MM.1S (cell line): ENCODE measurements around the gene SH3PXD2A.

Experiments
- DNase-seq: peaks from one replicate; pipeline ENCODE4 v3.0.0-alpha.2; 2015
- H2AFZ ChIP-seq: fragments of 300-600 bp; sonication (generic); 2 replicates; pipeline ENCODE4 v1.6.0; 2016; ENCODE audit warnings: antibody characterized with exemption, low read length
- H3F3A ChIP-seq: fragments of 300-600 bp; sonication (generic); 2 replicates; pipeline ENCODE4 v1.6.1; 2016; ENCODE audit warnings: mild to moderate bottlenecking, antibody characterized with exemption, low read length, moderate library complexity, mixed read lengths; ENCODE audit not compliant: insufficient read depth
- H3K27ac ChIP-seq: fragments of 300-600 bp; sonication (generic); 2 replicates; pipeline ENCODE4 v1.5.1; 2016; ENCODE audit warnings: mild to moderate bottlenecking, low read length
- H3K27me3 ChIP-seq: fragments of 300-600 bp; sonication (generic); replicated peaks from 2 replicates; pipeline ENCODE4 v1.6.0; 2016; ENCODE audit warnings: low read length; ENCODE audit not compliant: insufficient read depth
- H3K36me3 ChIP-seq: fragments of 300-600 bp; sonication (generic); replicated peaks from 2 replicates; pipeline ENCODE4 v1.6.1; 2016; ENCODE audit warnings: mild to moderate bottlenecking, low read length, mixed read lengths; ENCODE audit not compliant: insufficient read depth
- H3K4me1 ChIP-seq: fragments of 300-600 bp; sonication (generic); 2 replicates; pipeline ENCODE4 v1.6.1; 2016; ENCODE audit warnings: low read length, mixed read lengths
- H3K4me2 ChIP-seq: fragments of 300-600 bp; sonication (generic); 2 replicates; pipeline ENCODE4 v1.6.0; 2016; ENCODE audit warnings: low read depth, low read length
- H3K4me3 ChIP-seq: fragments of 300-600 bp; sonication (generic); 2 replicates; pipeline ENCODE4 v1.5.1; 2016; ENCODE audit warnings: low read length, mixed read lengths
- H3K79me2 ChIP-seq: fragments of 300-600 bp; sonication (generic); 2 replicates; pipeline ENCODE4 v1.6.1; 2016; ENCODE audit warnings: mixed run types, low read length, mixed read lengths
- H3K9ac ChIP-seq: fragments of 300-600 bp; sonication (generic); 2 replicates; pipeline ENCODE4 v1.6.1; 2016; ENCODE audit warnings: low read length, mixed read lengths
- H3K9me2 ChIP-seq: fragments of 300-600 bp; sonication (generic); replicated peaks from 2 replicates; pipeline ENCODE4 v1.6.1; 2016; ENCODE audit warnings: mild to moderate bottlenecking, low read length, mixed read lengths; ENCODE audit not compliant: insufficient read depth
- H3K9me3 ChIP-seq: fragments of 300-600 bp; sonication (generic); replicated peaks from 2 replicates; pipeline ENCODE4 v1.6.1; 2016; ENCODE audit warnings: mild to moderate bottlenecking, low read length, mixed read lengths; ENCODE audit not compliant: insufficient read depth
- H4K20me1 ChIP-seq: fragments of 300-600 bp; sonication (generic); 2 replicates; pipeline ENCODE4 v1.6.1; 2016; ENCODE audit warnings: mild to moderate bottlenecking, low read length, moderate library complexity, mixed read lengths; ENCODE audit not compliant: insufficient read depth
- EZH2 ChIP-seq: fragments of 300-600 bp; sonication (generic); optimal IDR thresholded peaks from 2 replicates; pipeline ENCODE3; 2017; ENCODE audit warnings: low read depth, mild to moderate bottlenecking, antibody characterized with exemption, low read length, mixed read lengths
- EZH2phosphoT487 ChIP-seq: fragments of 300-600 bp; sonication (generic); IDR thresholded peaks from 2 replicates; pipeline ENCODE4 v1.6.1; 2018; ENCODE audit warnings: antibody characterized with exemption, low read length
- TF ChIP-seq, protein P1 (sequence below): fragments of 300-600 bp; sonication (generic); IDR thresholded peaks from 2 replicates; pipeline ENCODE4 v1.5.1; 2016; ENCODE audit warnings: antibody characterized with exemption, low read length, mixed read lengths

SH3PXD2A gene

DNA sequence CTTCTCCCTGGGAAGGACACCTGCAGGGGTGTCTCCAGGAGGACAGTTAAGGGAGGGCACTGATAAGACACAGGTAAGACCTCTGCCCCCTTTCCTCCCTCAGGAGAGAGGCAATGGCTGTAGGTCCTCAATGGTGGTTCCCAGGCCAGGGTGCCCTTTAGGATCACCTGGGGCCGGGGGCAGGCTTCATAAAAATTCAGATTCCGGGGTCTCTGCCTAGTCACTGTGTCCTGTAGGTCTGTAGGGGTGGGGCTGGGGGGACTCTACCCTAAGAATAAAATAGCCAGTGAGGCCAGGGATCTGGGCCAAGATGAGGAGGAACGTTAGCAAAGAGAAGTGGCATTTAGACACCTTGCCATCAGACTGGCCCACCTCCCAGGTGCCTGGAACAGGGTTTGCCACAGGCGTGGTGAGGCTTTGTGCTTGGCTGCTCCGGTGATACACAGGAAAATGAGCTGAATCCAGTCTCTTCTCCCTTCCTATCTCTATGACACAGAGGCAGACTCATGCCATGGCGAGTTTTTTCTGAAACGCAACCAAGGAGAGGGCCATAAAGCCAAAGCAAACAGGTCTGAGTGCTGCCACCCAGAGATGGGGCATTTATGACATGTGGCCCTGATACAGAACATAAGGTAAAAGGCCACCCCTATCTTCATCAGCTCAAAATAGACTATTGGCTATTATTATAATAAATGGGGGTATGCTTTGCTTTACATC, 52.6 kb downstream of the SH3PXD2A start:
- Histone ChIP-seq H3K27me3 (no peaks in the 10 kb centered on the region), H3K27ac (no peak overlapping the region), H3K4me2 (no peak overlapping the region), H2AFZ (no peak overlapping the region), H3K4me3 (no peak overlapping the region), H3K9me3 (no peaks in the 10 kb centered on the region), H3K79me2 (no peaks in the 10 kb centered on the region), H3K9ac (no peak overlapping the region), H3F3A (peaks cover 7% of the 10 kb centered on the region; the same call in 1 of the 2 replicates), H3K9me2 (no peaks in the 10 kb centered on the region), H3K4me1 (peaks cover 19% of the 10 kb centered on the region), H4K20me1 (no peaks in the 10 kb centered on the region), H3K36me3 (no peaks in the 10 kb centered on the region)
- no peak for DNase-seq
- no peak for TF ChIP-seq EZH2
- TF ChIP-seq, protein P1, sequence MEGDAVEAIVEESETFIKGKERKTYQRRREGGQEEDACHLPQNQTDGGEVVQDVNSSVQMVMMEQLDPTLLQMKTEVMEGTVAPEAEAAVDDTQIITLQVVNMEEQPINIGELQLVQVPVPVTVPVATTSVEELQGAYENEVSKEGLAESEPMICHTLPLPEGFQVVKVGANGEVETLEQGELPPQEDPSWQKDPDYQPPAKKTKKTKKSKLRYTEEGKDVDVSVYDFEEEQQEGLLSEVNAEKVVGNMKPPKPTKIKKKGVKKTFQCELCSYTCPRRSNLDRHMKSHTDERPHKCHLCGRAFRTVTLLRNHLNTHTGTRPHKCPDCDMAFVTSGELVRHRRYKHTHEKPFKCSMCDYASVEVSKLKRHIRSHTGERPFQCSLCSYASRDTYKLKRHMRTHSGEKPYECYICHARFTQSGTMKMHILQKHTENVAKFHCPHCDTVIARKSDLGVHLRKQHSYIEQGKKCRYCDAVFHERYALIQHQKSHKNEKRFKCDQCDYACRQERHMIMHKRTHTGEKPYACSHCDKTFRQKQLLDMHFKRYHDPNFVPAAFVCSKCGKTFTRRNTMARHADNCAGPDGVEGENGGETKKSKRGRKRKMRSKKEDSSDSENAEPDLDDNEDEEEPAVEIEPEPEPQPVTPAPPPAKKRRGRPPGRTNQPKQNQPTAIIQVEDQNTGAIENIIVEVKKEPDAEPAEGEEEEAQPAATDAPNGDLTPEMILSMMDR, result no peak
- TF ChIP-seq EZH2phosphoT487, result no peak

DNA sequence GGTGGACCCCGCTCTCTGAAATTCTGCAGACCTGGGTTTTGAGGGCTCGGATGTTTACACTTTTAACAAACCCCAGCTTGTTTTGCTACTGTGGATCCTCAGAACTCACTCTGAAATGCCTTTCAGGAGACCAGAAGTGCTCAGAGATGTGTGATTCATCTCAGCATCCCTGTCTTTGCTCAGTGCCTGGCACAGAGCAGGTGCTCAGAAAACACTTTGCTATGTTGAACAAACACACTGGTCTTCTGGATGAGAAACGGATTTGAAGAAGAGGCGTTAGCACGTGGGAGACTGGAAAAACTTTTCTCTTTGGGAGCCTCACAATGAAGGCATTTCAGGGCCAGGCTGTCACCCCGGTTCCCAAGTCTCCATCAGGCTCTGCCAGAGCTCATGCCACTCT, 53.3 kb downstream of the SH3PXD2A start:
- no peaks in the 10 kb centered on the region for H4K20me1 ChIP-seq

DNA sequence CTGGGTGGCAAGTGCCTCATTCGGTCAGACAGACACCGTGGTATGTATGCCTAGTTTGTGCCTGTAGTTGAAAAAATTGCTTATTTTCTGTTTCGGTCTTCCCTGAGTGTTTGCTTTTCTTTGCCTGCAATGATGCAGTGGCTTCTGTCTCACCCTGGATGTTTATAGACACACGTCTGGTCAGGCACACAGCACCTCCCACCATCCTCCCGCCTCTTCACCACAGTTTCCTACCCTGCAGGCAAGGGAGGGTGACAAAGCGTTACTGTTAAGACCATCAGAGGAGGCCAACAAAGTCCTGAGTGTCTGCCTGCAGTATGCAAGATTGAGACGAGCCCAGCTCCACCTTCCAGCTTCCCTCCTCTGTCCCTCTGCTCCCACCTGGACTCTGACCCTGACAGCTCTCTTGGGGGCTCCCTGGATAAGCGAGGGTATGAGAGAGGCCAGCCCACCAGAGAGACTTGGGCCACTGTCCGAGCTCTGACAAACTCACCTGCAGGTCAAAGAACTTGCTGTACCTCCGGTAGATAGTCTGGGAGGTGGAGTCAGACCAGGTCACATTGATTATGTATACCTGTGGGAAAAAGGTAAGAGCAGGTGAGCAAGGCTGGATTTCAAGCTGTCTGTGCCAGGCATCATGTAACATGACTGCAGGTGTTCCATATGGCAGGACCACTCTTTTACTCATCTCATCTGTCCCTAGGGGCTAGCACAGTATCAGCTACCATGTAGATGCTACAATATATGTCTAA, 54.4 kb downstream of the SH3PXD2A start:
- Histone ChIP-seq H3K36me3 (no peaks in the 10 kb centered on the region), H3K79me2 (no peaks in the 10 kb centered on the region), H2AFZ (peak overlapping the region; percentile 72), H3K4me1 (peaks cover 19% of the 10 kb centered on the region), H4K20me1 (no peaks in the 10 kb centered on the region), H3K27me3 (no peaks in the 10 kb centered on the region), H3K9me3 (no peaks in the 10 kb centered on the region), H3K4me2 (peak overlapping the region; percentile 81), H3K27ac (peak overlapping the region; percentile 79), H3F3A (peaks cover 7% of the 10 kb centered on the region; the same call in 1 of the 2 replicates), H3K9ac (peak overlapping the region; percentile 45), H3K4me3 (peak overlapping the region; percentile 23; the same call in 1 of the 2 replicates), H3K9me2 (no peaks in the 10 kb centered on the region)
- TF ChIP-seq EZH2 (no peak), EZH2phosphoT487 (no peak)
- TF ChIP-seq, protein P1, result no peak
- DNase-seq, result peak; percentile 87

More for the DNA sequence above, 53.3 kb downstream of the SH3PXD2A start:
- Histone ChIP-seq H3K9me2 (no peaks in the 10 kb centered on the region), H2AFZ (no peak overlapping the region), H3K27me3 (no peaks in the 10 kb centered on the region), H3K4me2 (no peak overlapping the region), H3K4me3 (no peak overlapping the region), H3K4me1 (peaks cover 19% of the 10 kb centered on the region), H3K79me2 (no peaks in the 10 kb centered on the region), H3K36me3 (no peaks in the 10 kb centered on the region), H3K9ac (no peak overlapping the region), H3K27ac (no peak overlapping the region), H3F3A (peaks cover 7% of the 10 kb centered on the region; the same call in 1 of the 2 replicates), H3K9me3 (no peaks in the 10 kb centered on the region)
- TF ChIP-seq EZH2, result no peak
- TF ChIP-seq, protein P1, result no peak
- TF ChIP-seq EZH2phosphoT487, result no peak
- DNase-seq, result no peak
